Liver (tissue), 3 donors: ENCODE measurements around the gene STAMBPL1.
A peak's percentile ranks its signal among the peaks of the same experiment; 100 is the strongest.

ENCODE experiments used
- FOXA1 ChIP-seq: IDR thresholded peaks from 2 replicates; pipeline ENCODE4 v1.6.1; 2016; ENCODE audit warnings: antibody characterized with exemption
- GABPA ChIP-seq, 2 donors: IDR thresholded peaks in 1 of 2; conservative IDR thresholded peaks in 1 of 2; 2 replicates each; pipeline ENCODE4 v1.6.1; 2016; ENCODE audit warnings: antibody characterized with exemption in 2 of 2, mild to moderate bottlenecking in 1 of 2, moderate library complexity in 1 of 2
- HNF4A ChIP-seq, 2 donors: conservative IDR thresholded peaks; 2 replicates each; pipeline ENCODE4 v1.6.1; 2016; ENCODE audit warnings: antibody characterized with exemption in 2 of 2, mild to moderate bottlenecking in 2 of 2
- JUND ChIP-seq, 2 donors: IDR thresholded peaks; 2 replicates each; pipeline ENCODE4 v1.6.1; 2016; ENCODE audit warnings: antibody characterized with exemption in 2 of 2
- NR2F2 ChIP-seq: IDR thresholded peaks from 2 replicates; pipeline ENCODE4 v1.6.1; 2016; ENCODE audit warnings: antibody characterized with exemption
- RAD21 ChIP-seq, 2 donors: IDR thresholded peaks; 2 replicates each; pipeline ENCODE4 v1.6.1; 2016; ENCODE audit warnings: antibody characterized with exemption in 2 of 2, mild to moderate bottlenecking in 2 of 2
- RXRA ChIP-seq, 2 donors: IDR thresholded peaks; 2 replicates each; pipeline ENCODE4 v1.6.1; 2017 to 2018; ENCODE audit warnings: antibody characterized with exemption in 2 of 2, mild to moderate bottlenecking in 1 of 2
- SP1 ChIP-seq: IDR thresholded peaks from 2 replicates; pipeline ENCODE4 v1.6.1; 2018; ENCODE audit warnings: antibody characterized with exemption, mild to moderate bottlenecking
- TAF1 ChIP-seq: conservative IDR thresholded peaks from 2 replicates; pipeline ENCODE4 v1.6.1; 2016; ENCODE audit warnings: antibody characterized with exemption, mild to moderate bottlenecking
- YY1 ChIP-seq: IDR thresholded peaks from 2 replicates; pipeline ENCODE4 v1.6.1; 2016; ENCODE audit warnings: antibody characterized with exemption, mild to moderate bottlenecking
- TF ChIP-seq, protein P1 (sequence below): fragments of 150-350 bp; IDR thresholded peaks from 2 replicates; pipeline ENCODE4 v1.5.1; 2017; ENCODE audit warnings: improper control_type of control experiment, low read depth, low read length; ENCODE audit not compliant: missing input control
- TF ChIP-seq, protein P2 (sequence below): IDR thresholded peaks from 2 replicates; pipeline ENCODE4 v1.6.1; 2016; ENCODE audit warnings: antibody characterized with exemption, mild to moderate bottlenecking
- TF ChIP-seq, protein P3 (sequence below): IDR thresholded peaks from 2 replicates; pipeline ENCODE4 v1.6.1; 2016; ENCODE audit warnings: antibody characterized with exemption
- TF ChIP-seq, protein P4 (sequence below): IDR thresholded peaks from 2 replicates; pipeline ENCODE4 v1.6.1; 2016; ENCODE audit warnings: antibody characterized with exemption
- donor health status: healthy.
- donor health status: healthy.

DNA sequence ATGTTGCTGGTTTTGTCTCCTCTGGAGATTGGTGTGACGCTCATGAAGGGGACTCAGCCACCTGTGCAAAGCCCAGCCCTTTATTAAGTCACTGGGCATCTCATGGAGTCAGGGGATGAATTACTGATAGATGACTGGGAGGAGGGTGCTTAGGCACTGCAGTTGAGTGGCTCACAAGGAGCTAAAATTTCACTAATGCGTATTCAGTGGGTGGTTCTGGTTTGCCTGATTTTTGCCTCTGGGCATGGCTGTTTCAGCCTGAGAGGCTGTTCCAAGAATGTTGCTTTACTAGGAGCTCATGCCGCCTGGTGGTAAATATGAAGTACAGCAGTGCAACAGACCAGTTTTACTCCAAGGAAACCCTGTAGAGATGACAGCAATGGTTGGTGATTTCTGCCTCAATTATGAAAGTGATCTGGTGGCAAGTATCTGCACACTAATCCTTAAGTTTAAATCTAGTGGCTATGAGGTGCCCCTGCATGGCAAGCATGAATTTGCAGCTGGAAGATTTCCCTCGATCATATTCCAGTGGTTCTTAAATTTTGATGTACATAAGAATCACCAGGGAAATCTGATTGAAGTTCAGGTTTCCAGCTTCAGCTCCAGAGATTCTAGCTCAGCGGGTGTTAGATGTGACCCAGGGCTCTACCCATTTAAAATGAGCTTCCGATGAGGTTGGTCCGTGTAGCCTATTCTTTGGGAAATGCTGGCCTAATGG lies 52.7 kb downstream of the STAMBPL1 start:
- TF ChIP-seq, protein P1, sequence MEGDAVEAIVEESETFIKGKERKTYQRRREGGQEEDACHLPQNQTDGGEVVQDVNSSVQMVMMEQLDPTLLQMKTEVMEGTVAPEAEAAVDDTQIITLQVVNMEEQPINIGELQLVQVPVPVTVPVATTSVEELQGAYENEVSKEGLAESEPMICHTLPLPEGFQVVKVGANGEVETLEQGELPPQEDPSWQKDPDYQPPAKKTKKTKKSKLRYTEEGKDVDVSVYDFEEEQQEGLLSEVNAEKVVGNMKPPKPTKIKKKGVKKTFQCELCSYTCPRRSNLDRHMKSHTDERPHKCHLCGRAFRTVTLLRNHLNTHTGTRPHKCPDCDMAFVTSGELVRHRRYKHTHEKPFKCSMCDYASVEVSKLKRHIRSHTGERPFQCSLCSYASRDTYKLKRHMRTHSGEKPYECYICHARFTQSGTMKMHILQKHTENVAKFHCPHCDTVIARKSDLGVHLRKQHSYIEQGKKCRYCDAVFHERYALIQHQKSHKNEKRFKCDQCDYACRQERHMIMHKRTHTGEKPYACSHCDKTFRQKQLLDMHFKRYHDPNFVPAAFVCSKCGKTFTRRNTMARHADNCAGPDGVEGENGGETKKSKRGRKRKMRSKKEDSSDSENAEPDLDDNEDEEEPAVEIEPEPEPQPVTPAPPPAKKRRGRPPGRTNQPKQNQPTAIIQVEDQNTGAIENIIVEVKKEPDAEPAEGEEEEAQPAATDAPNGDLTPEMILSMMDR = peak; percentile 91
- peak; percentile 39 for TF ChIP-seq YY1
- no peak for TF ChIP-seq JUND (IDR thresholded peaks at IDR 0.05)
- no peak for TF ChIP-seq GABPA (IDR thresholded peaks at IDR 0.05 in 1 of 2, conservative IDR thresholded peaks at IDR 0.05 in 1 of 2)
- peak; percentile 90 to 96 for TF ChIP-seq RAD21 (IDR thresholded peaks at IDR 0.05)
- no peak for TF ChIP-seq TAF1
- TF ChIP-seq, protein P2, sequence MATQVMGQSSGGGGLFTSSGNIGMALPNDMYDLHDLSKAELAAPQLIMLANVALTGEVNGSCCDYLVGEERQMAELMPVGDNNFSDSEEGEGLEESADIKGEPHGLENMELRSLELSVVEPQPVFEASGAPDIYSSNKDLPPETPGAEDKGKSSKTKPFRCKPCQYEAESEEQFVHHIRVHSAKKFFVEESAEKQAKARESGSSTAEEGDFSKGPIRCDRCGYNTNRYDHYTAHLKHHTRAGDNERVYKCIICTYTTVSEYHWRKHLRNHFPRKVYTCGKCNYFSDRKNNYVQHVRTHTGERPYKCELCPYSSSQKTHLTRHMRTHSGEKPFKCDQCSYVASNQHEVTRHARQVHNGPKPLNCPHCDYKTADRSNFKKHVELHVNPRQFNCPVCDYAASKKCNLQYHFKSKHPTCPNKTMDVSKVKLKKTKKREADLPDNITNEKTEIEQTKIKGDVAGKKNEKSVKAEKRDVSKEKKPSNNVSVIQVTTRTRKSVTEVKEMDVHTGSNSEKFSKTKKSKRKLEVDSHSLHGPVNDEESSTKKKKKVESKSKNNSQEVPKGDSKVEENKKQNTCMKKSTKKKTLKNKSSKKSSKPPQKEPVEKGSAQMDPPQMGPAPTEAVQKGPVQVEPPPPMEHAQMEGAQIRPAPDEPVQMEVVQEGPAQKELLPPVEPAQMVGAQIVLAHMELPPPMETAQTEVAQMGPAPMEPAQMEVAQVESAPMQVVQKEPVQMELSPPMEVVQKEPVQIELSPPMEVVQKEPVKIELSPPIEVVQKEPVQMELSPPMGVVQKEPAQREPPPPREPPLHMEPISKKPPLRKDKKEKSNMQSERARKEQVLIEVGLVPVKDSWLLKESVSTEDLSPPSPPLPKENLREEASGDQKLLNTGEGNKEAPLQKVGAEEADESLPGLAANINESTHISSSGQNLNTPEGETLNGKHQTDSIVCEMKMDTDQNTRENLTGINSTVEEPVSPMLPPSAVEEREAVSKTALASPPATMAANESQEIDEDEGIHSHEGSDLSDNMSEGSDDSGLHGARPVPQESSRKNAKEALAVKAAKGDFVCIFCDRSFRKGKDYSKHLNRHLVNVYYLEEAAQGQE = no peak
- TF ChIP-seq, protein P3, sequence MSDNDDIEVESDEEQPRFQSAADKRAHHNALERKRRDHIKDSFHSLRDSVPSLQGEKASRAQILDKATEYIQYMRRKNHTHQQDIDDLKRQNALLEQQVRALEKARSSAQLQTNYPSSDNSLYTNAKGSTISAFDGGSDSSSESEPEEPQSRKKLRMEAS = no peak
- peak in 1 of 2 donors; percentile 37 for TF ChIP-seq RXRA (IDR thresholded peaks at IDR 0.05)
- no peak for TF ChIP-seq NR2F2
- TF ChIP-seq HNF4A (conservative IDR thresholded peaks at IDR 0.05) = no peak
- TF ChIP-seq, protein P4, sequence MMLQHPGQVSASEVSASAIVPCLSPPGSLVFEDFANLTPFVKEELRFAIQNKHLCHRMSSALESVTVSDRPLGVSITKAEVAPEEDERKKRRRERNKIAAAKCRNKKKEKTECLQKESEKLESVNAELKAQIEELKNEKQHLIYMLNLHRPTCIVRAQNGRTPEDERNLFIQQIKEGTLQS = no peak
- TF ChIP-seq FOXA1 = no peak
- TF ChIP-seq SP1 = no peak
